EH (cell line): ENCODE measurements around the gene PDZD8.
"Not testable (repeated sequence)": the region's sequence is repeated elsewhere in the genome, so short reads cannot be mapped to it uniquely, and the experiment has no call there.

Source experiments
- DNase-seq: peaks from one replicate; pipeline ENCODE4 v3.0.0-alpha.2; 2015; ENCODE audit warnings: low read depth

PDZD8 gene

GRCh38 chr10:117294039-117294645 is 81.1 kb downstream of the PDZD8 start:
- no peak for DNase-seq

GRCh38 chr10:117290872-117291271 is 84.4 kb downstream of the PDZD8 start:
- DNase-seq: not testable (repeated sequence)

- DNase-seq: no peak
These were observed 90.3 kb downstream of the PDZD8 start for GRCh38 chr10:117284716-117285494.

- DNase-seq: no peak
These were observed 97.6 kb downstream of the PDZD8 start for GRCh38 chr10:117277675-117278074.

- no peak for DNase-seq
These were observed 100.1 kb downstream of the PDZD8 start for GRCh38 chr10:117275121-117275520.

- DNase-seq: no peak
These were observed 100.7 kb downstream of the PDZD8 start for GRCh38 chr10:117274509-117274908.

GRCh38 chr10:117273980-117274379 is 101.3 kb downstream of the PDZD8 start:
- no peak for DNase-seq

GRCh38 chr10:117272195-117273076 is 102.8 kb downstream of the PDZD8 start:
- no peak for DNase-seq

- DNase-seq: peak; percentile 40
These were observed 103.8 kb downstream of the PDZD8 start for GRCh38 chr10:117271427-117271826.

GRCh38 chr10:117268907-117269306 is 106.3 kb downstream of the PDZD8 start:
- DNase-seq: no peak

- no peak for DNase-seq
These were observed 107.0 kb downstream of the PDZD8 start for GRCh38 chr10:117268258-117268657.

- DNase-seq: no peak
These were observed 108.4 kb downstream of the PDZD8 start for GRCh38 chr10:117266812-117267211.

- DNase-seq: no peak
These were observed 108.8 kb downstream of the PDZD8 start for GRCh38 chr10:117266400-117266799.

- no peak for DNase-seq
These were observed 110.5 kb downstream of the PDZD8 start for GRCh38 chr10:117264782-117265181.

- DNase-seq: no peak
These were observed 112.3 kb downstream of the PDZD8 start for GRCh38 chr10:117262903-117263293.

- no peak for DNase-seq
These were observed 112.8 kb downstream of the PDZD8 start for GRCh38 chr10:117262291-117262902.

- no peak for DNase-seq
These were observed 113.7 kb downstream of the PDZD8 start for GRCh38 chr10:117261501-117261900.

- no peak for DNase-seq
These were observed 115.2 kb downstream of the PDZD8 start for GRCh38 chr10:117260084-117260483.

- no peak for DNase-seq
These were observed 116.0 kb downstream of the PDZD8 start for GRCh38 chr10:117259279-117259678.

- no peak for DNase-seq
These were observed 117.5 kb downstream of the PDZD8 start for GRCh38 chr10:117257721-117258120.

- no peak for DNase-seq
These were observed 118.3 kb downstream of the PDZD8 start for GRCh38 chr10:117256910-117257309.

- DNase-seq: no peak
These were observed 119.3 kb downstream of the PDZD8 start for GRCh38 chr10:117255835-117256460.
